ENCODE data around the gene SNX8. TPM values are rescaled to one million over a fixed set of nuclear protein-coding genes. Genes with fewer than 3 reads are reported as not detected.
A peak's percentile ranks its signal among the peaks of the same experiment; 100 is the strongest.

SNX8 gene
- total and polyA plus RNA-seq, 4 donors: 8.7 to 20.8 (median 14.8) TPM

- TF ChIP-seq REST (IDR thresholded peaks at IDR 0.05) (no peak), FOXA2 (IDR thresholded peaks at IDR 0.05) (no peak)
These were observed 1.8 kb downstream of the SNX8 start (continued) for GRCh38 chr7:2312267-2312929.

DNA sequence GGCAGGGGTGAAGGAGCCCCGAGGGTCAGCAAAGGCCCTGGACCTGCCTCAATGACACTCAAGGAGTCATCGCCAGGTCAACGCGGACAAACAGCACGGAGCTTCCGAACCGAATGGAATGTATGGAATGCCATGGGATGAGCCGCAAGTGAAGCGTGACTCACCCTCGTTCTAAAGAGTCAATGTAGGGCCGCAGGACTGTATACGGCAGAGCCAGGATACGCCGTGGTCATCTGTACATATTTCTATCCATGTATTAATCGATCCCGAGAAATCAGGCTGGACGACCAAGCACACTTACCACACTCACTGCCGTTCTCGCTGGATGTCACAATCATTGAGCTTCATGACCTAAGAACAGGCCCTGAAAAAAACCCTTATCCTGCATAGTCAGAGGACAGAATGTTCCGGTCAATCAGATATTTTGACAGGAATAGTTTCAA lies 4.3 kb downstream of the SNX8 start:
- DNase-seq (ENCODE audit: low spot score): no peak
- Histone ChIP-seq H3K4me1 (ENCODE audit: control insufficient read depth in 4 of 4, insufficient read depth in 4 of 4, low read length in 3 of 4) (peaks cover 0 to 10% (median 5%) of the 10 kb centered on the region in 4 donors), H3K36me3 (ENCODE audit: control insufficient read depth in 4 of 4, insufficient read depth in 3 of 4, low read depth in 1 of 4, low read length in 3 of 4) (no peaks in the 10 kb centered on the region), H3K9ac (ENCODE audit: low read depth in 1 of 2, low read length in 2 of 2) (no peak overlapping the region), H3K27me3 (ENCODE audit: control insufficient read depth in 4 of 4, insufficient read depth in 4 of 4, low read length in 3 of 4) (no peaks in the 10 kb centered on the region), H3K27ac (ENCODE audit: low read depth in 1 of 2, low read length in 2 of 2) (peak overlapping the region; percentile 6 to 25), H3K4me3 (ENCODE audit: low read depth in 1 of 3, low read length in 3 of 3) (no peak overlapping the region), H3K9me3 (ENCODE audit: control insufficient read depth in 4 of 4, low read length in 3 of 4) (no peaks in the 10 kb centered on the region)
- TF ChIP-seq RXRA (IDR thresholded peaks at IDR 0.05): peak in 1 of 2 donors; percentile 50
- TF ChIP-seq SP1 (IDR thresholded peaks at IDR 0.05): peak; percentile 32
- no peak for TF ChIP-seq JUND (IDR thresholded peaks at IDR 0.05)
- TF ChIP-seq NR2F2 (IDR thresholded peaks at IDR 0.05): peak; percentile 66
- no peak for TF ChIP-seq MAX (IDR thresholded peaks at IDR 0.05)
- TF ChIP-seq HNF4G (IDR thresholded peaks at IDR 0.05): no peak
- WGBS: 76% methylated on average over 20 of the region's 20 CpGs

DNA sequence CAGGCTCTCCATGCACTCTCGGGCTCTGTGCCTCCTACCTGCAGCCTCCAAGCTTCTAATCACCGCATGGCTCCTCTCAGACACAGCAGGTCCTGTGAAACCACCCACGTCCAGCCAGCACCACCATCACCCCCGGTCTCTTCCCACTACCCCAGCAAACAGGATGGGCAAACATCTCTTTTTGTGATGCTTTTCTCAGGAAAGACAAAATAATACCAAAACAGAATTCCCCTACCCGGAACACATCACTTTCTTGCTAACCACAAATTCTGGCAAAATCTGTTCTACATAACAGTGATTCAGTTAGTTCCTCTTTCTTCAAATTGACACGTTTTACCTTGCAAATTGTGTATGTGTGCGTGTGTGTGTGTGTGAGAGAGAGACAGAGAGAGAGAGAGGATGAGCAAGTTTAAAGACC lies 6.5 kb downstream of the SNX8 start:
- no peak overlapping the region for H3K27ac ChIP-seq (ENCODE audit: low read depth in 1 of 2, low read length in 2 of 2)

More for the DNA sequence above, 6.5 kb downstream of the SNX8 start:
- H3K4me3 ChIP-seq (ENCODE audit: low read depth in 1 of 3, low read length in 3 of 3): no peak overlapping the region
- no peak for TF ChIP-seq EGR1 (IDR thresholded peaks at IDR 0.05; ENCODE audit: low read depth in 2 of 2)
- TF ChIP-seq HNF4A (conservative IDR thresholded peaks at IDR 0.05): no peak
- no peak for TF ChIP-seq YY1 (IDR thresholded peaks at IDR 0.05)
- TF ChIP-seq ATF3 (IDR thresholded peaks at IDR 0.05): no peak
- TF ChIP-seq TAF1 (conservative IDR thresholded peaks at IDR 0.05): no peak
- no peak for TF ChIP-seq SP1 (IDR thresholded peaks at IDR 0.05)
- TF ChIP-seq, protein P1, sequence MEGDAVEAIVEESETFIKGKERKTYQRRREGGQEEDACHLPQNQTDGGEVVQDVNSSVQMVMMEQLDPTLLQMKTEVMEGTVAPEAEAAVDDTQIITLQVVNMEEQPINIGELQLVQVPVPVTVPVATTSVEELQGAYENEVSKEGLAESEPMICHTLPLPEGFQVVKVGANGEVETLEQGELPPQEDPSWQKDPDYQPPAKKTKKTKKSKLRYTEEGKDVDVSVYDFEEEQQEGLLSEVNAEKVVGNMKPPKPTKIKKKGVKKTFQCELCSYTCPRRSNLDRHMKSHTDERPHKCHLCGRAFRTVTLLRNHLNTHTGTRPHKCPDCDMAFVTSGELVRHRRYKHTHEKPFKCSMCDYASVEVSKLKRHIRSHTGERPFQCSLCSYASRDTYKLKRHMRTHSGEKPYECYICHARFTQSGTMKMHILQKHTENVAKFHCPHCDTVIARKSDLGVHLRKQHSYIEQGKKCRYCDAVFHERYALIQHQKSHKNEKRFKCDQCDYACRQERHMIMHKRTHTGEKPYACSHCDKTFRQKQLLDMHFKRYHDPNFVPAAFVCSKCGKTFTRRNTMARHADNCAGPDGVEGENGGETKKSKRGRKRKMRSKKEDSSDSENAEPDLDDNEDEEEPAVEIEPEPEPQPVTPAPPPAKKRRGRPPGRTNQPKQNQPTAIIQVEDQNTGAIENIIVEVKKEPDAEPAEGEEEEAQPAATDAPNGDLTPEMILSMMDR (IDR thresholded peaks at IDR 0.05; ENCODE audit: low read depth, low read length, missing input control): no peak
- TF ChIP-seq RAD21 (IDR thresholded peaks at IDR 0.05): no peak
- TF ChIP-seq JUND (IDR thresholded peaks at IDR 0.05): no peak
- TF ChIP-seq HNF4G (IDR thresholded peaks at IDR 0.05): no peak
- no peak for TF ChIP-seq FOXA2 (IDR thresholded peaks at IDR 0.05)
- no peak for TF ChIP-seq REST (IDR thresholded peaks at IDR 0.05)
- no peak for TF ChIP-seq RXRA (IDR thresholded peaks at IDR 0.05)
- no peak for TF ChIP-seq GABPA (IDR thresholded peaks at IDR 0.05 in 1 of 2, conservative IDR thresholded peaks at IDR 0.05 in 1 of 2)
- WGBS: 79% methylated on average over 7 of the region's 7 CpGs
- peaks cover 0 to 1% (median 0%) of the 10 kb centered on the region in 4 donors for H3K4me1 ChIP-seq (ENCODE audit: control insufficient read depth in 4 of 4, insufficient read depth in 4 of 4, low read length in 3 of 4)
- no peaks in the 10 kb centered on the region for H3K9me3 ChIP-seq (ENCODE audit: control insufficient read depth in 4 of 4, low read length in 3 of 4)
- no peaks in the 10 kb centered on the region for H3K27me3 ChIP-seq (ENCODE audit: control insufficient read depth in 4 of 4, insufficient read depth in 4 of 4, low read length in 3 of 4)
- H3K36me3 ChIP-seq (ENCODE audit: control insufficient read depth in 4 of 4, insufficient read depth in 3 of 4, low read depth in 1 of 4, low read length in 3 of 4): no peaks in the 10 kb centered on the region
- no peak overlapping the region for H3K9ac ChIP-seq (ENCODE audit: low read depth in 1 of 2, low read length in 2 of 2)
- no peak for DNase-seq (ENCODE audit: low spot score)

All from liver (tissue), 9 donors.